PC-9 (cell line): ENCODE data around the gene STAG1.

Experiments used
- EZH2 ChIP-seq: fragments of 200-600 bp; sonication (generic); IDR thresholded peaks from 2 replicates; pipeline ENCODE4 v1.8.0; 2017; ENCODE audit warnings: antibody characterized with exemption, low read depth
- TF ChIP-seq, protein P1 (sequence below): fragments of 200-600 bp; sonication (generic); conservative IDR thresholded peaks from 2 replicates; pipeline ENCODE4 v1.6.1; 2017; ENCODE audit warnings: mixed run types, antibody characterized with exemption, mild to moderate bottlenecking, moderate library complexity

DNA sequence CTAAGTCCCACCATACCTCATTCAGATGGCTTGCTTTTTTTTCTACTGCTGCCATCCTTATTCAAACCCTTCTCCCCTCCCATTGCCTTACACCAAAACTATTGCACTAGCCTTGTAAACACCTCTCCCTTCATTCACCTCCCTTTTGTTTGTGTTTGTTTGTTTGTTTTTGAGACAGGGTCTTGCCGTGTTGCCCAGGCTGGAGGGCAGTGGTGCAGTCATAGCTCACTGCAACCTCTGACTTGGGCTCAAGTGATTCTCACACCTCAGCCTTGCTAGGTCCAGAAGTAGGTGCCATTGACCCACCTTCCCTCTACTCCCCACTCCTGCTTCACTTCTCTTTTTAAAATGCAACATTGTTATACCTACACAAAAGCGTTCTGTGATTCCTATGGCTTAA is 3.0 kb upstream of the STAG1 start:
- TF ChIP-seq, protein P1, sequence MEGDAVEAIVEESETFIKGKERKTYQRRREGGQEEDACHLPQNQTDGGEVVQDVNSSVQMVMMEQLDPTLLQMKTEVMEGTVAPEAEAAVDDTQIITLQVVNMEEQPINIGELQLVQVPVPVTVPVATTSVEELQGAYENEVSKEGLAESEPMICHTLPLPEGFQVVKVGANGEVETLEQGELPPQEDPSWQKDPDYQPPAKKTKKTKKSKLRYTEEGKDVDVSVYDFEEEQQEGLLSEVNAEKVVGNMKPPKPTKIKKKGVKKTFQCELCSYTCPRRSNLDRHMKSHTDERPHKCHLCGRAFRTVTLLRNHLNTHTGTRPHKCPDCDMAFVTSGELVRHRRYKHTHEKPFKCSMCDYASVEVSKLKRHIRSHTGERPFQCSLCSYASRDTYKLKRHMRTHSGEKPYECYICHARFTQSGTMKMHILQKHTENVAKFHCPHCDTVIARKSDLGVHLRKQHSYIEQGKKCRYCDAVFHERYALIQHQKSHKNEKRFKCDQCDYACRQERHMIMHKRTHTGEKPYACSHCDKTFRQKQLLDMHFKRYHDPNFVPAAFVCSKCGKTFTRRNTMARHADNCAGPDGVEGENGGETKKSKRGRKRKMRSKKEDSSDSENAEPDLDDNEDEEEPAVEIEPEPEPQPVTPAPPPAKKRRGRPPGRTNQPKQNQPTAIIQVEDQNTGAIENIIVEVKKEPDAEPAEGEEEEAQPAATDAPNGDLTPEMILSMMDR = no peak
- no peak for TF ChIP-seq EZH2
